ENCODE results near the gene TCF7L2.

DNA sequence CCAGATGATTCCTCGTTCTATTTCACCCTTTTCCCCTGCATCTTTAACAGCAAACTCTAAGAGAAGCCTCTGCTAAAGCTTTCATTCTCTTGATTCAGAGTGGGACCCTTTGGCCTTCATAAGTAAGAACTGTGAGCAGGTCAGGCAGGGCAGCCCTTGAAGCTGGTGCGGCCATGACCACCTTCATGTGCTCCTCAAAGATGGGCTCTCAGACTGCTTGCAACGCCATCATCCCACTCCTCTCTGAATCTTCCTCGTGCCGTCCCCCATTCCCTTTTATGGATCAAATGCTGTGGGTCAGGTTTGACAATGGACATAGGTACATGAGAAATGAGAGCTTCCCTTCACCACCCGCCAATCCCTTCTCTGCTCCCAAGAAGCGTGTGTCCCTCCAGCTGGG is 207.4 kb downstream of the TCF7L2 start:
- TF ChIP-seq, protein P1, sequence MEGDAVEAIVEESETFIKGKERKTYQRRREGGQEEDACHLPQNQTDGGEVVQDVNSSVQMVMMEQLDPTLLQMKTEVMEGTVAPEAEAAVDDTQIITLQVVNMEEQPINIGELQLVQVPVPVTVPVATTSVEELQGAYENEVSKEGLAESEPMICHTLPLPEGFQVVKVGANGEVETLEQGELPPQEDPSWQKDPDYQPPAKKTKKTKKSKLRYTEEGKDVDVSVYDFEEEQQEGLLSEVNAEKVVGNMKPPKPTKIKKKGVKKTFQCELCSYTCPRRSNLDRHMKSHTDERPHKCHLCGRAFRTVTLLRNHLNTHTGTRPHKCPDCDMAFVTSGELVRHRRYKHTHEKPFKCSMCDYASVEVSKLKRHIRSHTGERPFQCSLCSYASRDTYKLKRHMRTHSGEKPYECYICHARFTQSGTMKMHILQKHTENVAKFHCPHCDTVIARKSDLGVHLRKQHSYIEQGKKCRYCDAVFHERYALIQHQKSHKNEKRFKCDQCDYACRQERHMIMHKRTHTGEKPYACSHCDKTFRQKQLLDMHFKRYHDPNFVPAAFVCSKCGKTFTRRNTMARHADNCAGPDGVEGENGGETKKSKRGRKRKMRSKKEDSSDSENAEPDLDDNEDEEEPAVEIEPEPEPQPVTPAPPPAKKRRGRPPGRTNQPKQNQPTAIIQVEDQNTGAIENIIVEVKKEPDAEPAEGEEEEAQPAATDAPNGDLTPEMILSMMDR (IDR thresholded peaks at IDR 0.05; ENCODE audit: insufficient read depth, low read length), result no peak
- TF ChIP-seq POLR2AphosphoS5 (IDR thresholded peaks at IDR 0.05; ENCODE audit: low read depth) (no peak), GABPA (IDR thresholded peaks at IDR 0.05; ENCODE audit: low read depth) (no peak), SPI1 (IDR thresholded peaks at IDR 0.05; ENCODE audit: borderline replicate concordance, low read depth) (no peak)
- TF ChIP-seq, protein P2, sequence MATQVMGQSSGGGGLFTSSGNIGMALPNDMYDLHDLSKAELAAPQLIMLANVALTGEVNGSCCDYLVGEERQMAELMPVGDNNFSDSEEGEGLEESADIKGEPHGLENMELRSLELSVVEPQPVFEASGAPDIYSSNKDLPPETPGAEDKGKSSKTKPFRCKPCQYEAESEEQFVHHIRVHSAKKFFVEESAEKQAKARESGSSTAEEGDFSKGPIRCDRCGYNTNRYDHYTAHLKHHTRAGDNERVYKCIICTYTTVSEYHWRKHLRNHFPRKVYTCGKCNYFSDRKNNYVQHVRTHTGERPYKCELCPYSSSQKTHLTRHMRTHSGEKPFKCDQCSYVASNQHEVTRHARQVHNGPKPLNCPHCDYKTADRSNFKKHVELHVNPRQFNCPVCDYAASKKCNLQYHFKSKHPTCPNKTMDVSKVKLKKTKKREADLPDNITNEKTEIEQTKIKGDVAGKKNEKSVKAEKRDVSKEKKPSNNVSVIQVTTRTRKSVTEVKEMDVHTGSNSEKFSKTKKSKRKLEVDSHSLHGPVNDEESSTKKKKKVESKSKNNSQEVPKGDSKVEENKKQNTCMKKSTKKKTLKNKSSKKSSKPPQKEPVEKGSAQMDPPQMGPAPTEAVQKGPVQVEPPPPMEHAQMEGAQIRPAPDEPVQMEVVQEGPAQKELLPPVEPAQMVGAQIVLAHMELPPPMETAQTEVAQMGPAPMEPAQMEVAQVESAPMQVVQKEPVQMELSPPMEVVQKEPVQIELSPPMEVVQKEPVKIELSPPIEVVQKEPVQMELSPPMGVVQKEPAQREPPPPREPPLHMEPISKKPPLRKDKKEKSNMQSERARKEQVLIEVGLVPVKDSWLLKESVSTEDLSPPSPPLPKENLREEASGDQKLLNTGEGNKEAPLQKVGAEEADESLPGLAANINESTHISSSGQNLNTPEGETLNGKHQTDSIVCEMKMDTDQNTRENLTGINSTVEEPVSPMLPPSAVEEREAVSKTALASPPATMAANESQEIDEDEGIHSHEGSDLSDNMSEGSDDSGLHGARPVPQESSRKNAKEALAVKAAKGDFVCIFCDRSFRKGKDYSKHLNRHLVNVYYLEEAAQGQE (IDR thresholded peaks at IDR 0.05; ENCODE audit: insufficient replicate concordance, low read depth), result no peak
